ENCODE results near the gene FBP2.
A peak's percentile ranks its signal among the peaks of the same experiment; 100 is the strongest.
"Not testable (repeated sequence)": the region's sequence is repeated elsewhere in the genome, so short reads cannot be mapped to it uniquely, and the experiment has no call there.

The FBP2 gene

DNA sequence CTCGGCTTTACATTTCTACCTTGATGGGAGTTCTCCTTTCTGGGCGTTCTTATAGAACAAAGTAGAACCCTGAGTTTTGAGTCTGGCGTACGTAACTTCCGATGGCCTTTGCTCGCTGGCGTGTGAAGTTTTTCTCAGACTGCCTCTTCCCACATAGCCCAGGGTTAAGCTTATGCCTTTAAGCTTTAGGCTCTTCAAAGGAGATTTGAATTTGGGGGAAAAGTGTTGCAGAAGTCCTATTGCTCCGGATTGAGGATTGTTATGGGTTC, 13.7 kb upstream of the FBP2 start:
- DNase-seq: no peak
- intact Hi-C loops (cut with DNase I): no loop called here

DNA sequence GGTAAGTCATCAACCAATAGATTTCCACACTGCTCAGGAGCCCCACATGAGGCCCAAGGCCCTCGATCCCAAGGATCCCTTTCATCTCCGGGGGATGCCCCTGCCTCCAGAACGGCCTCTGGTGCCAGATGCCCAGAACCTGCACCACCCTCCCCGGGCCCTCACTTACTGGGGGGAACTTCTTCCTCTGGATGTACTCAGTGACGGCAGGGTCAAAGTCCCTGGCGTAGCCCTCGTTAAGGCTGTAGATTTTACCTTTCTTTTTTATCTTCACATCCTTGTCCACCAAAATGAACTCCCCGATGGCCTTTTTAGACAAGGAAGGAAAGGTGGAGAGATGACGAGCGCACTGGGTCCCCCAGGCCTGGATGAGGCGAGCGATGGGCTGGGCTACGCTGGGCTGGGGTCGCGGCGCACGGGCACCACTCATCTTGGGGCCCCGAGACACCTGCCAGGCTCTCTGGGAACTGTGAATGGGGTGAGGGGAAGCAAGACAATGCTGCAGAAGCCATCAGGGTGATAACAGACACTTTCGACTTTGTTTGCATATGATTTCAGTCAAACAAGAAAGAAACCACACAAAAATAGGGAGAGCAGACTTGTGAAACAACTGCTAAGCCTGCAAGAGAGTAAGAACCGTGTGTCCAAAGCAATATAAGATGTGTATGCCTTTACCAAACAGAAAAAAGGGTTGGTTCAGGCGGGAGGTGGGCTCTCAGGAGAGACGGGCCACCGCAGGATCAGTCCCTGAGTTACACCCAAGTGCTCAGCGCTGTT, 13.2 kb upstream of the FBP2 start:
- intact Hi-C loops (cut with DNase I): no loop called here
- no peak for DNase-seq

DNA sequence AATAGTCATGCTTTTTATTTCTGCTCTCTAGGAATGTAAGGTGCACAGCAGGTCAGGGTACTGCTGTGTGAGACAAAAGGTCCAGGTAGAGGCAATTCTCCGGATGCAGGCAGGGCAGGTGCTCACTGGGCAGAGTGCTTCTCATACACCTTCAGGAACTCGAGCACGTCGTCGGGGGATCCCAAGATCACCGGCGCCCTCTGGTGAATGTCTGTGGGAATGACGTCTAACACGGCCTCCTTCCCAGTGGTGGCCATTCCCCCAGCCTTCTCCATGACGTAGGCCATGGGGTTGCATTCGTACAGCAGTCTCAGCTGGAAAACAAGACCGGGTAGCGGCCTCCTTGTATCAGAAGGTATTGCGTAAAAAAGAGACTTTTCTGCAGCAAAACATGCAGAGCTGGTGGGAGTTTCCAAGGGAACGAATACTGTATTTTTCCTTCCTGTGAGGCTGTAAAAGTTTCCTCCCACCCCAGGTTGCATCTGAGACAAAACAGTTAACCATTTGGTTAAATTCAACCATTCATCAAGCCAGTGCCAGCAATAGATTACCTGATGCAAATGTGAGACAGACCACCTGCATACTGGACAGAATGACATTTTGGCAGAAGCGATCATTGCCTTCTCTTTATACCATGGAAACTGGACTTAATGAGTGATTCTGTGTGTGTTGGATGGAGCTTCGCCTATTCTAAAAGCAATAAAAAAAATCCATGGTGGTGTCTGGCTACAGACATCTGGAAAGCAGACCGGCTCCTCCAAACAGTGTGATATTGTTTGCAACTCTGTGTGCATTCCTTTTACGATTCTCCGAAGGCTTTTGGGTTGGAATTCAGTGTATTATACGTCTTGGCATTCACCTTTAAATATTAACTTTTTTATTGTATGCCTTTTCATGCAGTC, 9.9 kb upstream of the FBP2 start:
- intact Hi-C loops (cut with DNase I): no loop called here
- peak in 9 of 10 donors; percentile 44 to 94 (median 66) for DNase-seq

DNA sequence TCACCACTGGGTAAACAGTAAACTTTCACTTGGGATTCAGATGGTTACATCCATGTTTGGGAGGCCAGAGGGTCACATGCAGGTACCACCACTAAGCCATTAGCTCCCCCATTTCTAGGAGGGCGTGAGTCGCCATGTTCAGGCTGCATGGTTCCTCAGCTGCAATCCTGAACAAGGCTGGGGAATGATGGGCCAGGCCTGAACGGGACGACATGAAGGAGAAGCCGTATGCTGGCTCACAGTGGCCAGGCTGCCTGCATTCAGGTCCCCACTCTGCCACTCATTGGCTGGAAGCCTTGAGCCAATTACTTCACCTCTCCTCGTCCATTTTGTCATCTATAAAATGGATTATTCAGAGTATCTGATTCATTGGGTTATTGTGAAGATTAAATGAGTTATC, 9.0 kb upstream of the FBP2 start:
- no peak for DNase-seq
- intact Hi-C loops (cut with DNase I): no loop called here

- DNase-seq: no peak
- intact Hi-C loops (cut with DNase I): no loop called here
Measured at GRCh38 chr9:94600715-94601114, 7.1 kb upstream of the FBP2 start.

GRCh38 chr9:94600258-94600657, 6.6 kb upstream of the FBP2 start:
- no peak for DNase-seq
- intact Hi-C loops (cut with DNase I): no loop called here

- no peak for DNase-seq
- intact Hi-C loops (cut with DNase I): no loop called here
Measured at GRCh38 chr9:94599102-94599501, 5.5 kb upstream of the FBP2 start.

GRCh38 chr9:94592683-94593082, 941 bp downstream of the FBP2 start:
- intact Hi-C loops (cut with DNase I): not testable (repeated sequence)
- peak in 1 of 10 donors; percentile 9 for DNase-seq

DNA sequence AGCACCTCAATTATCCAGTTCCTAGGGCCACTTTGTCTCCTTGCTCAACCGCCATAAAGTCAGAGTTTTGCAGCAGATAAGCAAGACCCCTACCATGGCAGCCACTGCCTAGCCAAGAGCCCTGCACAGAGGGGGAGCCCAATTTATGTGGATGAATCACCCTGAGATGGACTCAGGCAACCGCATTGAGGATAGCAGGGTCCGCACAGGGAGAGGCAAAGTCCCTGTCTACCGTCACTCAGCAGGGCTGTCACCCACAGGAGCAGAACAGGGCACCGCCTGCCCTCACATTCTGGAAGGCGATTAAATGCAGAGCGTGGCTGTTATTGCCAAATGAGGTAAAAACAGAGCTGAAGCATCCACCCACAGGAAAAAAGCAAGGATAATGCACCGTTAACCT, 1.7 kb downstream of the FBP2 start:
- intact Hi-C loops (cut with DNase I): no loop called here
- DNase-seq: peak in 1 of 10 donors; percentile 29

- intact Hi-C loops (cut with DNase I): not testable (repeated sequence)
Measured at GRCh38 chr9:94591046-94591545, 2.5 kb downstream of the FBP2 start.

GRCh38 chr9:94588681-94589080, 4.9 kb downstream of the FBP2 start:
- intact Hi-C loops (cut with DNase I): no loop called here
- no peak for DNase-seq

More at GRCh38 chr9:94591046-94591545, 2.5 kb downstream of the FBP2 start:
- not testable (repeated sequence) for DNase-seq

- DNase-seq: no peak
- intact Hi-C loops (cut with DNase I): no loop called here
Measured at GRCh38 chr9:94586814-94587213, 6.8 kb downstream of the FBP2 start.

DNA sequence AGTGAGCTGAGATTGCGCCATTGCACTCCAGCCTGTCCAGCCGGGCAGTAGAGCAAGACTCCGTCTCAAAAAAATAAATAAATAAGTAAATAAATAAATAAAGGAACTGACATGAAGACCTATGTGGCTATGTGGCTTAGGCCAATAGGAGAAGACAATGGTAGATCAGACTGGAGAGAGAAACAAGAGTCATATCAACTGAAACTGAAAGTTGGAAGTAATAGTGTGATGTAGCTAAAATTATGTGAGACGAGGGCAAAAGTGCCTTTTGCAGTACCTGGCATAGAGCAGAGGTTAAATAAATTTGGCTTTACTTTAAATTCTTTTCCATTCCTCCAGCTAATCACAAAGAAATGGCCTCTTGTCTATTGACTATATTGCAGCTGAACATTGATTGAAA, 7.3 kb downstream of the FBP2 start:
- intact Hi-C loops (cut with DNase I): no loop called here
- no peak for DNase-seq

DNA sequence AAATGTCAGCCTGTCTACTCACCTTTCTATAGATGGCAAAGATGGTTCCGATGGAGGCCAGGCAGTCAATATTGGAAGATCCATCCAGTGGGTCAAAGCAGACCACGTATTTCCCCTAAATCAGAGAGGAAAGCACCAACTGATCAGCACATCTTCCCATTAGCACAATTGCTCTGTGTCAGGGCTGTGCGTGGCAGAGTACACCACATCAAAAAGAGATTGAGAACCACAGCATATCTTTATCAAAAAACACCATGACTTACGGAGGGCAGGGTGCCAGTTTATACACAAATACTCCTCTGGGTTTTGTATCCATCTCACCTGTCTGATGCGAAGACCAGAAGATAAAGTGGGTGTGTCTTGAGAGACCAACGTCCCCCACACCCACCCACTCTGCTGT, 9.1 kb downstream of the FBP2 start:
- DNase-seq: no peak
- intact Hi-C loops (cut with DNase I): no loop called here

DNA sequence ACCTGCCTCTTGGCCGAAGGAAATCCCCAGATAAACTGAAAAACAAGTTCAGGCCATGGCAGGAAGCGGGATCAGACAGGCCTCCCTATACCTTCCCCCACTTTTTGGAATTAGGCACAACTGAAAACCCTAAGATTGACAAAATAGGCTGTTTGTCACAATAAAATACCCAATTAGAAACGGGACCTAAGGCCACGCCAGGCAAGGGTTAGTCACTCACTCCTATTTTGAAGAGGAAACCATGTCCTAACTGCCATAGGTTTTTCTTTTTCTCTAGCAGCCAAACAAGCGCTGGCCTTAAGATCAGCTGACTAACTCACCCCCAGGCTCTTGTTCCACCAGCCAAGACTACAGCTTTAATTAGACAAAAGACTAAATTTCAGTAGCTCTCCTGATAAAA, 11.9 kb downstream of the FBP2 start:
- no peak for DNase-seq
- intact Hi-C loops (cut with DNase I): no loop called here

- no peak for DNase-seq
- intact Hi-C loops (cut with DNase I): no loop called here
Measured at GRCh38 chr9:94577571-94577970, 16.1 kb downstream of the FBP2 start.

DNA sequence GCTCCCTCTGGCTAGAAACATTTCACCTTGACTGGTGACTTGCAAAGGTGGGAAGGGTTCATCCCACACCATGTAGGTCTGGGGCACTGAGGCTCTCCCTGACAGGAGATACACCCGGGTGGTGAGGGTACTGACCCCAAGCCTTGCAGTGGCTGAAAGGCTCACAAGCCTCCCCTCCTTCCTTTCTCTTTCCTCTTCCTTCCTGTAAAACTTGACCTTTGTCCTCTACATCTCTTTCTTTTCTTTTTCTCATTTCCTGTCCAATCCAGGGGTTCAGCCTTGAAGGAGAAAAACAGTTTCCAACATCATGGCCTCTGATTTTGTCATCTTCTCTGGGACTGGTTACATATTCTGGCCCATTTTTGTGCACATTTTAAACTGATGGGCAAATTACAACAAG, 16.6 kb downstream of the FBP2 start:
- no peak for DNase-seq
- intact Hi-C loops (cut with DNase I): no loop called here

- intact Hi-C loops (cut with DNase I): no loop called here
- DNase-seq: no peak
Measured at GRCh38 chr9:94576131-94576530, 17.5 kb downstream of the FBP2 start.

- no peak for DNase-seq
- intact Hi-C loops (cut with DNase I): no loop called here
Measured at GRCh38 chr9:94568972-94569712, 24.5 kb downstream of the FBP2 start.

GRCh38 chr9:94568250-94568889, 25.3 kb downstream of the FBP2 start:
- DNase-seq: no peak
- intact Hi-C loops (cut with DNase I): no loop called here

- no peak for DNase-seq
- intact Hi-C loops (cut with DNase I): no loop called here
Measured at GRCh38 chr9:94567271-94567670, 26.4 kb downstream of the FBP2 start.

Data from posterior cingulate gyrus (tissue), 11 donors.